ENCODE results near the gene PSG7.
"Not testable (repeated sequence)": the region's sequence is repeated elsewhere in the genome, so short reads cannot be mapped to it uniquely, and the experiment has no call there.

PSG7 gene

GRCh38 chr19:42937107-42937506 lies at the start of gene PSG7:
TSS of gene PSG7 (minus strand) at chr19:42937207. CDS start at chr19:42937076, 131 bp downstream.
- DNase-seq (ENCODE audit: low read depth in 1 of 2, low spot score in 1 of 2): not testable (repeated sequence)

- DNase-seq (ENCODE audit: low read depth in 1 of 2, low spot score in 1 of 2): no peak
These were observed 48.6 kb upstream of the PSG7 start for GRCh38 chr19:42985588-42985987.

GRCh38 chr19:42982111-42982510 lies 45.1 kb upstream of the PSG7 start:
- not testable (repeated sequence) for DNase-seq (ENCODE audit: low read depth in 1 of 2, low spot score in 1 of 2)

- DNase-seq (ENCODE audit: low read depth in 1 of 2, low spot score in 1 of 2): not testable (repeated sequence)
These were observed 34.4 kb upstream of the PSG7 start for GRCh38 chr19:42971451-42971850.

GRCh38 chr19:42965176-42965575 lies 28.2 kb upstream of the PSG7 start:
- DNase-seq (ENCODE audit: low read depth in 1 of 2, low spot score in 1 of 2): no peak

- DNase-seq (ENCODE audit: low read depth in 1 of 2, low spot score in 1 of 2): no peak
These were observed 24.1 kb upstream of the PSG7 start for GRCh38 chr19:42961119-42961518.

- DNase-seq (ENCODE audit: low read depth in 1 of 2, low spot score in 1 of 2): not testable (repeated sequence)
These were observed 15.1 kb upstream of the PSG7 start for GRCh38 chr19:42952126-42952525.

- DNase-seq (ENCODE audit: low read depth in 1 of 2, low spot score in 1 of 2): not testable (repeated sequence)
These were observed 14.5 kb upstream of the PSG7 start for GRCh38 chr19:42951476-42951875.

- no peak for DNase-seq (ENCODE audit: low read depth in 1 of 2, low spot score in 1 of 2)
These were observed 5.3 kb upstream of the PSG7 start for GRCh38 chr19:42942187-42942789.

- DNase-seq (ENCODE audit: low read depth in 1 of 2, low spot score in 1 of 2): not testable (repeated sequence)
These were observed 2.3 kb downstream of the PSG7 start for GRCh38 chr19:42934726-42935125.

GRCh38 chr19:42934183-42934582 lies 2.8 kb downstream of the PSG7 start:
- not testable (repeated sequence) for DNase-seq (ENCODE audit: low read depth in 1 of 2, low spot score in 1 of 2)

- DNase-seq (ENCODE audit: low read depth in 1 of 2, low spot score in 1 of 2): not testable (repeated sequence)
These were observed 3.6 kb downstream of the PSG7 start for GRCh38 chr19:42933412-42933811.

- DNase-seq (ENCODE audit: low read depth in 1 of 2, low spot score in 1 of 2): not testable (repeated sequence)
These were observed 4.4 kb downstream of the PSG7 start for GRCh38 chr19:42932485-42933101.

- DNase-seq (ENCODE audit: low read depth in 1 of 2, low spot score in 1 of 2): not testable (repeated sequence)
These were observed 6.8 kb downstream of the PSG7 start for GRCh38 chr19:42930214-42930613.

GRCh38 chr19:42928896-42929295 lies 8.1 kb downstream of the PSG7 start:
- DNase-seq (ENCODE audit: low read depth in 1 of 2, low spot score in 1 of 2): no peak

- DNase-seq (ENCODE audit: low read depth in 1 of 2, low spot score in 1 of 2): no peak
These were observed 10.2 kb downstream of the PSG7 start for GRCh38 chr19:42926781-42927180.

- DNase-seq (ENCODE audit: low read depth in 1 of 2, low spot score in 1 of 2): not testable (repeated sequence)
These were observed 13.9 kb downstream of the PSG7 start for GRCh38 chr19:42923106-42923505.

GRCh38 chr19:42920971-42921370 lies 16.0 kb downstream of the PSG7 start:
- DNase-seq (ENCODE audit: low read depth in 1 of 2, low spot score in 1 of 2): not testable (repeated sequence)

GRCh38 chr19:42919757-42920079 lies 17.3 kb downstream of the PSG7 start:
- no peak for DNase-seq (ENCODE audit: low read depth in 1 of 2, low spot score in 1 of 2)

- DNase-seq (ENCODE audit: low read depth in 1 of 2, low spot score in 1 of 2): not testable (repeated sequence)
These were observed 17.8 kb downstream of the PSG7 start for GRCh38 chr19:42919070-42919756.

GRCh38 chr19:42918377-42919069 lies 18.5 kb downstream of the PSG7 start:
- DNase-seq (ENCODE audit: low read depth in 1 of 2, low spot score in 1 of 2): not testable (repeated sequence)

GRCh38 chr19:42917634-42918033 lies 19.4 kb downstream of the PSG7 start, which contains the start of gene PSG6:
TSS of gene PSG6 (minus strand) at chr19:42917894. CDS start at chr19:42917792, 102 bp downstream.
- not testable (repeated sequence) for DNase-seq (ENCODE audit: low read depth in 1 of 2, low spot score in 1 of 2)
